Subcutaneous preadipocyte (primary cell): Measurements from ENCODE around the gene FXYD5. TPM values are rescaled to one million over a fixed set of nuclear protein-coding genes. Genes with fewer than 3 reads are reported as not detected.

ENCODE experiments used
- small RNA-seq: library from RNA; depleted of rRNA; stranded (forward); fragments of <200 nt; gene quantifications from one replicate; pipeline ENCODE3, GENCODE V24; 2012
- total RNA-seq: library from RNA; depleted of rRNA; stranded (reverse); fragments of >200 nt; gene quantifications from 2 replicates; pipeline ENCODE4 v1.2.3, GENCODE V29; 2012

Gene FXYD5, protein sequence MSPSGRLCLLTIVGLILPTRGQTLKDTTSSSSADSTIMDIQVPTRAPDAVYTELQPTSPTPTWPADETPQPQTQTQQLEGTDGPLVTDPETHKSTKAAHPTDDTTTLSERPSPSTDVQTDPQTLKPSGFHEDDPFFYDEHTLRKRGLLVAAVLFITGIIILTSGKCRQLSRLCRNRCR
- total RNA-seq = 64.9 and 80.5 TPM in 2 replicates

DNA sequence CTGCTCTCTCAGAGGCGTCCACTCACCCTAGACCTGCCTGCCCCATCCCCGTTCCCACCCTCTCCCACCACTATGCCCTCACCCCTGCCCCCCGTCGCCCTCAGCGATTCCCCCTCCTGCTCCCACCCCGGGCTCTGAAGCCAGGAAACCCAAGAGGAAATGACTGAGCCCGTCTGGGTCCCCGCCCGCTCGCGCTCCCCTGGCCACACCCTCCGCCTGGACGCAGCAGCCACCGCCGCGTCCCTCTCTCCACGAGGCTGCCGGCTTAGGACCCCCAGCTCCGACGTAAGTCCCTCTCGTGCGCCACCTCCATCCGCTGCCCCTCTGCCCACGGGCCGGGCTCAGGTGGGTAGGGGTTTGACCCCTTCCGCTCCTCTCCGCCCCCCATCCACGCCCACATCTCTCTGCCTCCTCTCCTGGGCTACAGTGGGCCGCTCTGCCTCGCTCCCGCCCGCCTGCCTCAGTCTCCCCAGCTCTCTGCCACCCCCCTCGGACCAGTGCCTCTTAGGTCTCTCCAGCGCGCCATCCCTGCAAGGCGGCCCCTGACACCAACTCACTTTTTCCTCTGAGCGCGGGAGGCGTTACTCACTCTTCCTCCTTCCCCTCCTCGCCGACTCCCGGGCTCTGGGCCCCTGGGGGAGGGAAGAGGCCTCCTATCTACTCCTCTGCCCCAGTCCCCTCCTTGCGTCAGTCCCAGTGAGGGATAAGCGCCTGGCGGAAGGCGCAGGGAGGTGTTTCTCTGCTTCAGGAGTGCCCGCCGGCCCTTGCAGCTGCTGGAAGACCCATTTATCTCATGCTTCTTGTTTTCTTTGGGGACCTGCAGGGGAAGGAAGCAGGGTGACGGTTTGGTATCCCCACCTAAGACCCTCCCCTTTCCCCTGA lies at the start of gene FXYD5:
FXYD5 (plus strand) TSS at position 211 of the 882 bp plus-strand sequence. CDS start 816 bp downstream, outside the sequence.

DNA sequence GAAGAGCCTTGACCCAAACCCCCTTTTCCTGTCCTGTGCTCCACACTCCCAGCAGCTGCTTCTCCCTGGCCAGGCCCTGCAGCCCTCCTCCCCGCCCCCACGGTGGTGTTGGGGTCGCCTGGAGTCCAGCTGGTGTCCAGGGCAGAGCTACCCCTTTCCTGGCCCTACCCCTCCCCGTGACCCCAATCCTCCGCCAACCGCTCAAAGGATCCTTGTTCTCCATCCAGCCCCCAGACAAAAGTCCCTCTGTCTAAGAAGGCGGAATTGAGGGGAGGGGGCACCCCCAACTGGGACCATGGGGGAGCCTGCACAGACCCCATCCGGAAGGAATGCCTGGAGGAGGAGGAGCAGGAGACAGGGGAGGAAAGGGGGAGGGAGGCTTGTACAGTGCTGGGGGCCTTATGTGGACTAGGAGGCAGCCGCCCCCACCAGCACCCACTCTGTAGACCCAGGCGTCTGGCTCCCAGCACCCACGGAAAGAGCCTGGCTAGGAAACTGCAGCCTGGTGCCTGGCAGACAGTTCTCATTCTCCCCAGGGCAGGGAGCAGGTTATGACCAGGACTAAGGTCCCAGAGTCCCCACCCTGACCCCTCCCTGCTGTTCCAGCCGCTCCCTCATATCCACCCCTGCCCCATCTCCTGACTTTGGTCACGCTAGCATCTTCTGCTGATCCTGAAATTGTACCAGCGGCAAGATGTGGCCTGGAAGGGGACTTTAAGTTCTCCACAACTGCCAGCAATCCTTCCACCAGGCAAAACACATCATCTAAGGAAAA lies 39.2 kb upstream of the FXYD5 start, which contains the start of gene FXYD3:
FXYD3 (plus strand) TSS at position 647 of the 775 bp plus-strand sequence. CDS start 3,554 bp downstream, outside the sequence.

DNA sequence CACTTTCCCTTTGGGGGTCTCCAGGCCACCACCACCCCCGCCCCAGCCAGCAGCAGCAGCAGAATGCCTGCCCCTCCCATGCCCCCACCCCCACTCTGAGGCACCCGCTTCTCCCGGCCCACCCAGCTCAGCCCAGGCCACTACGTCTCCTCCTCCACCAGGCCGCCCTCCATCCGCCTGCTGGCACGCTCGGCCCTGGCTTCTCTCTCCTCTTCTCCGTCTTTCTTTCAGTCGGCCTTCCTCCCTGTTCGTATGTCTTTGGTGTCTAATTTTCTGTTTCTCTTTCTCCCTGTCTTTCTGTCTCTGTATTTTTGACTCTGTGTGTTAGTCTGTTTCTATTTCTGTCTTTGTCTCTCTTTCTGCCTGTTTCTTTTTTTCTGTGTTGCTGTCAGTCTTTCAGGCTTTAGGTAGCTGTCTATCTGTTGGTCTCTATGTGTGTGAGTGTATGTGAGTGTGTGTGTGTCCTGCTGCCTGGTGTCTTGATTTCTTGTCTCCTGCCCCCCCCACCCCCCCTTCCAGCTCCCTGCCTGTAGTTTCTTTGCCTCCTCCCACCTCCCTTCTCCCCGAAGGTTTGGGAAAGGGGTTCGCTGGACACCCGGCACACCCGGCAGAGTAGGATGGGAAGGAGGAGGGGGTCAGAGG lies 19.8 kb upstream of the FXYD5 start, which contains the start of gene LGI4:
LGI4 (minus strand) TSS at position 459 of the 642 bp plus-strand sequence; CDS start at position 80, 379 bp downstream.

DNA sequence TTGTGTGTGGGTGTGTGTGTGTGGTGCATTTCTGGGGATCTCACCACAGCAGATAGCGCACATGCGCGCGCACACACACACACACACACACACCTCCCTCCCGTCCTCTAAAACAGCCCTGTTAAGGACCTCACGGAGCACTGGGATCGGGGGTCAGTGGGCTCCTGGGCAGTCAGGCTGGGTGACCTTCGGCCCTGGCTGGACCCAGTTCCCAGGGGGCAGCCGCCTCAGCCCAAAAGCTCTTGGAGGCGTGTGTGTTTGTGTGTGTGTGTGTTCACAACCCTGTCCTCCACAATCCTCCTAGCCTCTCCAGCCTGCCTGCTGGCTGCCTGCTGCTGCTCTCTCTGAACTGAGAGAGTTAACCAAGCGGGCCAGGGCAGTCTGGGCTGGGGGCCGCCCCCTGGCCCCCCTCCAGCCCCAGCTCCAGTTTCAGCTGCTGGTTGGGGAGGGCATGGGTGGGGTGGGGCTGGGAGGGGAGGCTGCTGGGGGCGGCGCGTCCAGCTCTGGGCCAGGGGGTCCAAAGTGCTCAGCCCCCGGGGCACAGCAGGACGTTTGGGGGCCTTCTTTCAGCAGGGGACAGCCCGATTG lies 16.1 kb upstream of the FXYD5 start, which contains the start of gene FXYD1:
FXYD1 (plus strand) TSS at position 520 of the 588 bp plus-strand sequence. CDS start 1,256 bp downstream, outside the sequence.

DNA sequence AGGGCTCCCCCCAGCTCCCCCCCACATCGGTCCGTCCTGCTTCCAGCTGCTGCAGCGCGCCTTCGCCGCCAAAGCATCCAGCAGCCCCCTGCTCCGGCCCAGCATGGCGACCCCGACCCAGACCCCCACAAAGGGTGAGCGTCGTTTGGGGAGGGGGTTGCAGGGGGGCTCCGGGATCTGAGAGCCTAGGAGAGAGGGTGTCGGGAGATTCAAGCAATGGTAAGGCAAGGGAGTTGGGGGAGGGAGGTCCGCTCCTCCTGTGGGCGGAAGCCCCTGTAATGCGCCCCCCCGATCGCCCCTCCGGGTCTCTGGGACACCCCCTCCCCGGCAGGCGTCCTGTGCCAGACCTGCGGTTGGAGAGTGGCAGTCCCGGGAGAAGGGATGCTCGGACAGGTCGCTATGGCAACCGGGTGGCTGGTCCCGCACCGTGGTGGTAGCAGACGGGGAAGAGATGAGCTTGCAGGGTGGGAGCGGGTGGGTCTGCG lies 11.3 kb upstream of the FXYD5 start, which contains the start of gene FXYD7:
FXYD7 (plus strand) TSS at position 25 of the 485 bp plus-strand sequence; CDS start at position 104, 79 bp downstream.

Small RNA genes lying within 50 kb of the gene (small RNA-seq; reads per million reads assigned to genes)
- not detected for gene AC020907.2

Other genes starting within 250 kb of the FXYD5 start
- 2.6 and 2.7 TPM in 2 replicates for gene ZNF30, start 227.8 kb upstream of the FXYD5 start, total RNA-seq
- gene ZNF792, start 190.5 kb upstream of the FXYD5 start, total RNA-seq = 3.1 and 3.7 TPM in 2 replicates
- 21.3 and 31.5 TPM in 2 replicates for gene GRAMD1A, start 154.4 kb upstream of the FXYD5 start, total RNA-seq
- 2.2 TPM in 2 replicates for gene SCN1B, start 124.3 kb upstream of the FXYD5 start, total RNA-seq
- gene HPN, start 113.0 kb upstream of the FXYD5 start, total RNA-seq = not detected in 2 replicates
- gene FXYD3, start 38.9 kb upstream of the FXYD5 start, total RNA-seq = not detected in 2 replicates
- gene LGI4, start 19.7 kb upstream of the FXYD5 start, total RNA-seq = under 0.01 and 0.20 TPM in 2 replicates
- 1.5 TPM in 1 of 2 replicates, not detected in the other for gene FXYD1, start 15.9 kb upstream of the FXYD5 start, total RNA-seq
- not detected in 2 replicates for gene FXYD7, start 11.5 kb upstream of the FXYD5 start, total RNA-seq
- gene FAM187B, start 74.0 kb downstream of the FXYD5 start, total RNA-seq = not detected in 2 replicates
- 0.73 and 0.98 TPM in 2 replicates for gene LSR, start 94.3 kb downstream of the FXYD5 start, total RNA-seq
- gene USF2, start 114.2 kb downstream of the FXYD5 start, total RNA-seq = 53.6 and 59.4 TPM in 2 replicates
- gene HAMP, start 127.8 kb downstream of the FXYD5 start, total RNA-seq = not detected in 2 replicates
- gene MAG, start 137.4 kb downstream of the FXYD5 start, total RNA-seq = 0.59 TPM in 1 of 2 replicates, not detected in the other
- 1.4 TPM in 1 of 2 replicates, not detected in the other for gene CD22, start 174.5 kb downstream of the FXYD5 start, total RNA-seq
- gene FFAR1, start 193.2 kb downstream of the FXYD5 start, total RNA-seq = not detected in 2 replicates
- gene FFAR3, start 203.7 kb downstream of the FXYD5 start, total RNA-seq = not detected in 2 replicates
- not detected in 2 replicates for gene GPR42, start 216.3 kb downstream of the FXYD5 start, total RNA-seq